GM23338 (cell line): ENCODE data around the gene CD40. TPM values are rescaled to one million over a fixed set of nuclear protein-coding genes. Genes with fewer than 3 reads are reported as not detected.
A peak's percentile ranks its signal among the peaks of the same experiment; 100 is the strongest.

Experiments
- ATAC-seq: fragments of 200-7000 bp; cut with Tn5 transposase; 3 replicates; pipeline ENCODE4 v1.9.1; 2020
- DNase-seq: peaks from one replicate; pipeline ENCODE4 v3.0.0-alpha.2; 2015; ENCODE audit warnings: low spot score
- H2AFZ ChIP-seq: fragments of 200-600 bp; sonication (generic); 2 replicates; pipeline ENCODE4 v1.8.0; 2016; ENCODE audit warnings: antibody characterized with exemption, mild to moderate bottlenecking, moderate library complexity
- H3F3A ChIP-seq: fragments of 200-600 bp; sonication (generic); replicated peaks from 2 replicates; pipeline ENCODE4 v1.8.0; 2017; ENCODE audit warnings: antibody characterized with exemption, mixed run types, low read depth
- H3K27ac ChIP-seq: fragments of 200-600 bp; sonication (generic); 2 replicates; pipeline ENCODE4 v1.6.1; 2016; ENCODE audit warnings: low read depth
- H3K27me3 ChIP-seq: fragments of 200-600 bp; sonication (generic); 2 replicates; pipeline ENCODE4 v1.8.0; 2016; ENCODE audit warnings: mild to moderate bottlenecking, mixed run types, moderate library complexity; ENCODE audit not compliant: insufficient read depth
- H3K36me3 ChIP-seq: fragments of 200-600 bp; sonication (generic); 2 replicates; pipeline ENCODE4 v1.8.0; 2016; ENCODE audit warnings: mild to moderate bottlenecking; ENCODE audit not compliant: insufficient read depth
- H3K4me1 ChIP-seq: fragments of 200-600 bp; sonication (generic); 2 replicates; pipeline ENCODE4 v1.8.0; 2016; ENCODE audit warnings: mild to moderate bottlenecking, moderate library complexity; ENCODE audit not compliant: insufficient read depth
- H3K4me2 ChIP-seq: fragments of 200-600 bp; sonication (generic); 2 replicates; pipeline ENCODE4 v1.7.1; 2017; ENCODE audit warnings: mixed run types
- H3K4me3 ChIP-seq: fragments of 200-600 bp; sonication (generic); 2 replicates; pipeline ENCODE4 v1.6.1; 2016; ENCODE audit warnings: mixed run types
- H3K79me2 ChIP-seq: fragments of 200-600 bp; sonication (generic); replicated peaks from 2 replicates; pipeline ENCODE4 v1.8.0; 2017; ENCODE audit warnings: mild to moderate bottlenecking; ENCODE audit not compliant: insufficient read depth
- H3K9me2 ChIP-seq: fragments of 200-600 bp; sonication (generic); 2 replicates; pipeline ENCODE4 v1.8.0; 2017; ENCODE audit not compliant: insufficient read depth
- H4K20me1 ChIP-seq: fragments of 200-600 bp; sonication (generic); replicated peaks from 2 replicates; pipeline ENCODE4 v1.8.0; 2017; ENCODE audit warnings: mild to moderate bottlenecking; ENCODE audit not compliant: insufficient read depth
- H3K27ac Mint-ChIP-seq: 2 replicates; pipeline ENCODE4 v1.8.0; 2020; ENCODE audit warnings: inconsistent platforms, mild to moderate bottlenecking, moderate library complexity, mixed read lengths
- H3K27me3 Mint-ChIP-seq: 3 replicates; pipeline ENCODE4 v1.8.0; 2022; ENCODE audit warnings: low read depth, mild to moderate bottlenecking, moderate library complexity, mixed read lengths, inconsistent platforms; ENCODE audit not compliant: insufficient read depth, poor library complexity
- H3K36me3 Mint-ChIP-seq: 3 replicates; pipeline ENCODE4 v1.8.0; 2021; ENCODE audit warnings: low read depth, mild to moderate bottlenecking, inconsistent platforms, moderate library complexity, mixed read lengths
- H3K4me1 Mint-ChIP-seq: 3 replicates; pipeline ENCODE4 v1.8.0; 2020; ENCODE audit warnings: mild to moderate bottlenecking, inconsistent platforms, mixed read lengths
- H3K4me3 Mint-ChIP-seq: 3 replicates; pipeline ENCODE4 v1.8.0; 2021; ENCODE audit warnings: moderate library complexity, mild to moderate bottlenecking, inconsistent platforms, mixed read lengths
- H3K9me3 Mint-ChIP-seq: 3 replicates; pipeline ENCODE4 v1.8.0; 2020; ENCODE audit warnings: moderate library complexity, mild to moderate bottlenecking, inconsistent platforms, mixed read lengths
- CREB1 ChIP-seq: fragments of 250-450 bp; sonication (Bioruptor Pico); IDR thresholded peaks from 2 replicates; pipeline ENCODE4 v1.5.0; 2020; ENCODE audit warnings: low read depth, mild to moderate bottlenecking, moderate library complexity
- JUNB ChIP-seq: IDR thresholded peaks from one replicate; pipeline ENCODE4 v1.6.1; 2016; ENCODE audit warnings: antibody characterized with exemption; ENCODE audit not compliant: unreplicated experiment
- NANOG ChIP-seq: IDR thresholded peaks from 2 replicates; pipeline ENCODE4 v1.6.1; 2016; ENCODE audit warnings: antibody characterized with exemption, borderline replicate concordance
- STAT1 ChIP-seq: IDR thresholded peaks from one replicate; pipeline ENCODE4 v1.6.1; 2016; ENCODE audit warnings: antibody characterized with exemption; ENCODE audit not compliant: unreplicated experiment
- ZNF331 ChIP-seq: fragments of 250-450 bp; sonication (Bioruptor Pico); IDR thresholded peaks from 2 replicates; pipeline ENCODE4 v1.5.0; 2020; ENCODE audit warnings: low read depth, mild to moderate bottlenecking, moderate library complexity
- polyA plus RNA-seq: library from polyadenylated mRNA; unstranded; fragments of >200 nt; fragmentation: Nextera tagmentation; extraction: Ambion mirVana; gene quantifications from 2 replicates; pipeline ENCODE4 v1.2.1, GENCODE V29; 2016
- total RNA-seq: library from RNA; depleted of rRNA; stranded (reverse); fragments of >200 nt; shearing (Covaris generic); gene quantifications from 2 replicates; pipeline ENCODE4 v1.2.3, GENCODE V29; 2014
- TF ChIP-seq, protein P1 (sequence below), 2 experiments: fragments of 200-600 bp in 1 of 2; sonication (generic) in 1 of 2; conservative IDR thresholded peaks; 2 replicates each; pipeline versions ENCODE4 v1.5.1 to v1.6.1; 2016 to 2017; ENCODE audit warnings: antibody characterized with exemption in 2 of 2, low read depth in 2 of 2, mild to moderate bottlenecking in 2 of 2, moderate library complexity in 1 of 2

Gene CD40
- total and polyA plus RNA-seq, 2 experiments from 2014 or later, result 15.4 to 18.9 TPM

DNA sequence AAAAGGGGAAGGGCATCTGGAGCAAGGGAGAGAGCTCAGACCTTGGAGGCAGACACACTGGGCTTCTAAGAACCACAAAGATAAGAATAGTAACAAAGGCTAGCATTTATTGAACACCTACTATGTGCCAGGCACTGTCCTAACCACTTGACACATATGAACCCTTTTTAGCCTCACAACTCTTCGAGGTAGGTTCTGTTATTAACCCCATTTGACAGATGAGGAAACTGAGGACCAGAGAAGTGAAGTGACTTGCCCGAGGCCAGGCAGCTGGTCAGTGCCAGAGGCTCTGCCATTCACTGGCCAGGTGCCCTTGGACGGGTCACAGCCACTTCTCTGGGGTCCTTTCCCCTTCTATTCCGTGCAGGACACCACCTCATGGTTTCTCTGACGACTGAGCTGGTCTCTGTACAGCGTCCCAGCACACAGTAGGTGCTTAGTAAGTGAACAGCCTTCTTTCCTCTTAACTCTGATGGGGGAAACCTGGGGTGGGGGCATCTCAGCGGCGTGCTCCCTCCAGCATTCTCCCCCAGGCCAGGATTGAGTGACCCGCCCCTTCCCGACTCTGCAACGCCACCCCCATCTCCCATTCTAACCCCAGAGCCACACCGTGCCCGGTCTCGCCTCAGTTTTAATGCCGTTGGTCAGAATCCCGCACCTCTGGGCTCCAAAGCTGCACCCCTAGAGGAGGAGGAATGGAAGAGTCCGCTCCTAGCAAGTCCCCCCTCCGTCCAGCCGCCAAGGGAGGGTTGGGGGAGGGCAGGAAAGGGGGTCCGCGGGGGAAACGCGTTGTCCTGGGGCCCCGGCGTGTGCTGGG, 55.7 kb downstream of the CD40 start:
- Histone ChIP-seq H2AFZ (peak overlapping the region; percentile 85), H3F3A (no peaks in the 10 kb centered on the region), H3K27me3 (peaks cover 49% of the 10 kb centered on the region), H3K4me3 (peak overlapping the region; percentile 48), H3K79me2 (no peaks in the 10 kb centered on the region), H3K4me2 (peak overlapping the region; percentile 76), H3K9me2 (no peaks in the 10 kb centered on the region), H4K20me1 (no peaks in the 10 kb centered on the region), H3K27ac (no peak overlapping the region), H3K36me3 (no peaks in the 10 kb centered on the region), H3K4me1 (no peaks in the 10 kb centered on the region)
- peak; percentile 51 for ATAC-seq
- no peak overlapping the region for H3K27ac Mint-ChIP-seq
- peak overlapping the region; percentile 32 for H3K4me3 Mint-ChIP-seq
- no peaks in the 10 kb centered on the region; the same call in 2 of the 3 replicates for H3K36me3 Mint-ChIP-seq
- no peaks in the 10 kb centered on the region for H3K9me3 Mint-ChIP-seq
- no peaks in the 10 kb centered on the region; the same call in 2 of the 3 replicates for H3K4me1 Mint-ChIP-seq
- peak; percentile 72 for DNase-seq
- no peak for TF ChIP-seq ZNF331
- TF ChIP-seq JUNB, result no peak
- no peak for TF ChIP-seq STAT1
- TF ChIP-seq CREB1 (CRISPR knock-in tag), result no peak
- peaks cover 35% of the 10 kb centered on the region for H3K27me3 Mint-ChIP-seq

DNA sequence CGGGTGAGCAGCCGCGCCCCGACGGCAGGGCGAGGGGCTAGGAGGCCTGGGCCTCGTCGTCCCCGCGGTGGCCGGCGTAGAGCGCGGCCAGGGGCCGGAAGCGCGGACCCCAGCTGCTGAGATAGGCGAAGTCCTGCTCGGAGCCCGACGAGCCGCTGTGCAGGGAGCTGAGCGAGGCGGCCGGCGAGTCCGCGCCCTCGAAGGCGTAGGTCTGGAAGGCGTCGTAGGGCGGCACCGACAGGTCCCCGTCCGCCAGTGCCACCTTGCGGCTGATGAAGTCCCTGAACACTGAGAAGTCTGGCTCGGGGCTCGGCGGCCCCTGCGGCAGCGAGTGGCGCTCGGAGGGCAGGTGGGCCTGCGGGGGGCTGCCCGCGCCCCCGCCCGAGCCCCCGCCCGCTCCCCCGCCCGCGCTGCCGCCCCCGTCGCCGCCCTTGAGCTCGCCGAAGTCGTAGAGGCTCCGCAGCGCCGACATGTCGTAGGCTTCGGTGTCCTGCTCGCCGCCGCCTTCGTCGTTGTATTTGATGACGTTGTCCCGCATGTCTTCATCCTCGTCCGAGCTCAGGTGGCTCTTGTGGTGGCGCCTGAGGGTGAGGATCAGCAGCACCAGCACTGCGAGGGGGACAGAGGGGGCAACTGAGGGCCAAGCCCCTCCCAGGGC, 56.5 kb downstream of the CD40 start:
- no peaks in the 10 kb centered on the region; the same call in 2 of the 3 replicates for H3K4me1 Mint-ChIP-seq
- Histone ChIP-seq H2AFZ (peak overlapping the region; percentile 85), H4K20me1 (no peaks in the 10 kb centered on the region), H3K27me3 (peaks cover 49% of the 10 kb centered on the region), H3K79me2 (no peaks in the 10 kb centered on the region), H3K36me3 (no peaks in the 10 kb centered on the region), H3K27ac (no peak overlapping the region), H3F3A (no peaks in the 10 kb centered on the region), H3K4me1 (no peaks in the 10 kb centered on the region), H3K4me3 (peak overlapping the region; percentile 48), H3K4me2 (peak overlapping the region; percentile 76), H3K9me2 (no peaks in the 10 kb centered on the region)
- DNase-seq, result peak; percentile 95
- H3K9me3 Mint-ChIP-seq, result no peaks in the 10 kb centered on the region
- peaks cover 35% of the 10 kb centered on the region for H3K27me3 Mint-ChIP-seq
- no peak overlapping the region for H3K27ac Mint-ChIP-seq
- TF ChIP-seq, protein P1, sequence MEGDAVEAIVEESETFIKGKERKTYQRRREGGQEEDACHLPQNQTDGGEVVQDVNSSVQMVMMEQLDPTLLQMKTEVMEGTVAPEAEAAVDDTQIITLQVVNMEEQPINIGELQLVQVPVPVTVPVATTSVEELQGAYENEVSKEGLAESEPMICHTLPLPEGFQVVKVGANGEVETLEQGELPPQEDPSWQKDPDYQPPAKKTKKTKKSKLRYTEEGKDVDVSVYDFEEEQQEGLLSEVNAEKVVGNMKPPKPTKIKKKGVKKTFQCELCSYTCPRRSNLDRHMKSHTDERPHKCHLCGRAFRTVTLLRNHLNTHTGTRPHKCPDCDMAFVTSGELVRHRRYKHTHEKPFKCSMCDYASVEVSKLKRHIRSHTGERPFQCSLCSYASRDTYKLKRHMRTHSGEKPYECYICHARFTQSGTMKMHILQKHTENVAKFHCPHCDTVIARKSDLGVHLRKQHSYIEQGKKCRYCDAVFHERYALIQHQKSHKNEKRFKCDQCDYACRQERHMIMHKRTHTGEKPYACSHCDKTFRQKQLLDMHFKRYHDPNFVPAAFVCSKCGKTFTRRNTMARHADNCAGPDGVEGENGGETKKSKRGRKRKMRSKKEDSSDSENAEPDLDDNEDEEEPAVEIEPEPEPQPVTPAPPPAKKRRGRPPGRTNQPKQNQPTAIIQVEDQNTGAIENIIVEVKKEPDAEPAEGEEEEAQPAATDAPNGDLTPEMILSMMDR (conservative IDR thresholded peaks at IDR 0.05; ENCODE audit: low read depth in 2 of 2), result peak; percentile 15 to 84; a peak in 2 of 4 replicates
- TF ChIP-seq CREB1 (CRISPR knock-in tag), result 0 out of 2 replicates have a peak, but pooled peaks have one; percentile 8
- no peak for TF ChIP-seq STAT1
- no peaks in the 10 kb centered on the region; the same call in 2 of the 3 replicates for H3K36me3 Mint-ChIP-seq
- ATAC-seq, result peak; percentile 95
- H3K4me3 Mint-ChIP-seq, result peak overlapping the region; percentile 61

DNA sequence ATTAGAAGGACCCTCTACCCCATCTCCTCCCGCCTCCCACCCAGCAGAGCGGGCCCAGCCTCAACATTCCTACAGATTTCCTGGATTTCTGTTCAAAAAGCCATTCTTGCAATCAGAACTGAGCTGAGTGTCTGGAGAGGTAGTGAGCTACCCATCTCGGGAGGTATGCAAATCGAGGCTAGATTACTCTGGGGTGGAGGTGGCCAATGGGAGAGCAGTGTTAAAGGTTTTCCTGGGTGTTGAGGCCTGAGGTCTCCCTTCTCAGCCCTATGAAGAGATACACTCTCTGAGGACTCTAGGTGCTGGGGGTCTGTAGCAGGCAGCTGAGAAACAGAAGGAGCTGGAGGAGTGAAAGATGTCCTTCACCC, 57.0 kb downstream of the CD40 start:
- no peak for DNase-seq
- Mint-ChIP-seq H3K36me3 (no peaks in the 10 kb centered on the region; the same call in 2 of the 3 replicates), H3K4me1 (no peaks in the 10 kb centered on the region; the same call in 2 of the 3 replicates)

More for the DNA sequence above, 57.0 kb downstream of the CD40 start:
- peak overlapping the region; percentile 44; the same call in 1 of the 2 replicates for H3K4me3 ChIP-seq
- H3K4me1 ChIP-seq, result no peaks in the 10 kb centered on the region
- no peaks in the 10 kb centered on the region for H3K79me2 ChIP-seq
- TF ChIP-seq NANOG, result no peak
- H3F3A ChIP-seq, result no peaks in the 10 kb centered on the region
- no peaks in the 10 kb centered on the region for H3K9me2 ChIP-seq
- H3K36me3 ChIP-seq, result no peaks in the 10 kb centered on the region
- H3K4me2 ChIP-seq, result peak overlapping the region; percentile 70; the same call in 1 of the 2 replicates
- H3K4me3 Mint-ChIP-seq, result peak overlapping the region; percentile 61
- H3K27ac Mint-ChIP-seq, result no peak overlapping the region
- peaks cover 49% of the 10 kb centered on the region for H3K27me3 ChIP-seq
- no peaks in the 10 kb centered on the region for H4K20me1 ChIP-seq
- ATAC-seq, result no peak
- no peak overlapping the region for H3K27ac ChIP-seq
- peak overlapping the region; percentile 84; the same call in 1 of the 2 replicates for H2AFZ ChIP-seq
- peaks cover 35% of the 10 kb centered on the region for H3K27me3 Mint-ChIP-seq
- H3K9me3 Mint-ChIP-seq, result no peaks in the 10 kb centered on the region
